H1 (cell line): ENCODE results near the gene CRTC1. TPM values are rescaled to one million over a fixed set of nuclear protein-coding genes. Genes with fewer than 3 reads are reported as not detected.

Experiments used
- CTCF ChIA-PET: fragments of 300-600 bp; sonication (Branson Sonifier 250); formaldehyde crosslinking; loops from one replicate; lab custom pipeline; 2021; ENCODE audit not compliant: partially characterized antibody; lab: Charles Lee
- POLR2A ChIA-PET: fragments of 300-600 bp; sonication (Branson Sonifier 250); formaldehyde crosslinking; loops from one replicate; lab custom pipeline; 2021; ENCODE audit warnings: inconsistent platforms; ENCODE audit not compliant: partially characterized antibody; lab: Charles Lee
- DNase-seq, 2 experiments: peaks; one replicate each; pipeline versions ENCODE4 v3.0.0 to v3.0.0-alpha.2; 2010 to 2022; ENCODE audit warnings: low spot score in 2 of 2, low read depth in 1 of 2, mixed read lengths in 1 of 2
- FAIRE-seq: peaks from 2 replicates; lab custom pipeline; 2011; peaks lifted over from hg19 to GRCh38; lab: Jason Lieb, UNC
- H2AFZ ChIP-seq: 2 replicates; pipeline ENCODE4 v1.8.1; 2012; ENCODE audit warnings: low read length, inconsistent platforms
- H2AK5ac ChIP-seq: 2 replicates; pipeline ENCODE4 v1.6.1; 2013; ENCODE audit warnings: low read depth, low read length
- H2BK120ac ChIP-seq: replicated peaks from 2 replicates; pipeline ENCODE3; 2013; ENCODE audit warnings: low read depth, low read length, inconsistent platforms
- H2BK12ac ChIP-seq: 2 replicates; pipeline ENCODE4 v1.6.1; 2013; ENCODE audit warnings: low read depth, low read length
- H2BK15ac ChIP-seq: 2 replicates; pipeline ENCODE4 v1.6.1; 2013; ENCODE audit warnings: low read length
- H2BK20ac ChIP-seq: 2 replicates; pipeline ENCODE4 v1.6.1; 2013; ENCODE audit warnings: low read length
- H2BK5ac ChIP-seq: 2 replicates; pipeline ENCODE4 v1.6.1; 2013; ENCODE audit warnings: low read depth, low read length
- H3K14ac ChIP-seq: 2 replicates; pipeline ENCODE4 v1.6.1; 2013; ENCODE audit warnings: inconsistent platforms; ENCODE audit not compliant: insufficient read length
- H3K18ac ChIP-seq: 2 replicates; pipeline ENCODE4 v1.6.1; 2013; ENCODE audit warnings: low read length; ENCODE audit errors: extremely low read depth
- H3K23ac ChIP-seq: 2 replicates; pipeline ENCODE4 v1.6.1; 2013; ENCODE audit warnings: inconsistent platforms; ENCODE audit not compliant: insufficient read length
- H3K23me2 ChIP-seq: 2 replicates; pipeline ENCODE4 v1.6.1; 2013; ENCODE audit warnings: low read depth, low read length
- H3K27ac ChIP-seq: 2 replicates; pipeline ENCODE4 v1.6.1; 2011; ENCODE audit warnings: low read depth, low read length, inconsistent platforms
- H3K27me3 ChIP-seq, 4 experiments: replicated peaks in 1 of 4; 1 replicate in 1 of 4; 2 replicates in 3 of 4; pipeline versions ENCODE4 v1.6.1 to v1.8.1; 2011 to 2013; ENCODE audit warnings: low read length in 3 of 4, mild to moderate bottlenecking in 3 of 4, inconsistent platforms in 2 of 4, mixed read lengths in 2 of 4, moderate library complexity in 1 of 4; ENCODE audit not compliant: control insufficient read depth in 3 of 4, insufficient read depth in 3 of 4; ENCODE audit errors: extremely low read depth in 1 of 4
- H3K36me3 ChIP-seq, 4 experiments: 2 replicates each; pipeline versions ENCODE4 v1.6.1 to v1.8.1; 2011 to 2013; ENCODE audit warnings: mild to moderate bottlenecking in 4 of 4, low read length in 3 of 4, moderate library complexity in 2 of 4, control low read depth in 1 of 4, inconsistent platforms in 1 of 4; ENCODE audit not compliant: insufficient read depth in 4 of 4, control insufficient read depth in 2 of 4
- H3K4ac ChIP-seq: replicated peaks from 2 replicates; pipeline ENCODE3; 2013; ENCODE audit warnings: low read length, low read depth, mixed read lengths, inconsistent platforms; ENCODE audit not compliant: insufficient read length
- H3K4me1 ChIP-seq, 4 experiments: replicated peaks in 1 of 4; 1 replicate in 1 of 4; 2 replicates in 3 of 4; pipeline versions ENCODE4 v1.6.1 to v1.8.1; 2011 to 2013; ENCODE audit warnings: low read length in 3 of 4, inconsistent platforms in 2 of 4, mixed read lengths in 1 of 4; ENCODE audit not compliant: insufficient read depth in 4 of 4, control insufficient read depth in 3 of 4
- H3K4me2 ChIP-seq, 2 experiments: 2 replicates each; pipeline versions ENCODE4 v1.6.1 to v1.8.1; 2011 to 2013; ENCODE audit warnings: low read depth in 2 of 2, low read length in 2 of 2, control low read depth in 1 of 2, inconsistent platforms in 1 of 2, mild to moderate bottlenecking in 1 of 2; ENCODE audit not compliant: insufficient read depth in 1 of 2
- H3K4me3 ChIP-seq, 4 experiments: fragments of 200-600, 300-600 bp in 1 of 4; sonication (generic), shearing (Covaris generic), sonication (Bioruptor Twin) in 1 of 4; 2 replicates each; pipeline versions ENCODE4 v1.5.1 to v1.8.1; 2011 to 2016; ENCODE audit warnings: low read length in 4 of 4, low read depth in 3 of 4, control low read depth in 2 of 4, inconsistent platforms in 2 of 4, mild to moderate bottlenecking in 2 of 4, mixed read lengths in 1 of 4, moderate library complexity in 1 of 4; ENCODE audit not compliant: insufficient read depth in 2 of 4; ENCODE audit errors: extremely low read depth in 1 of 4
- H3K56ac ChIP-seq: replicated peaks from 2 replicates; pipeline ENCODE3; 2013; ENCODE audit warnings: low read depth, mild to moderate bottlenecking, mixed read lengths, low read length, inconsistent platforms; ENCODE audit not compliant: insufficient read length
- H3K79me1 ChIP-seq: 2 replicates; pipeline ENCODE4 v1.6.1; 2013; ENCODE audit warnings: low read depth, low read length, control low read depth
- H3K79me2 ChIP-seq, 2 experiments: 2 replicates each; pipeline versions ENCODE4 v1.6.1 to v1.8.1; 2012 to 2013; ENCODE audit warnings: low read length in 2 of 2, mild to moderate bottlenecking in 2 of 2, inconsistent platforms in 1 of 2; ENCODE audit not compliant: insufficient read depth in 2 of 2, control insufficient read depth in 1 of 2
- H3K9ac ChIP-seq, 4 experiments: replicated peaks in 1 of 4; 1 replicate in 1 of 4; 2 replicates in 3 of 4; pipeline versions ENCODE4 v1.6.1 to v1.8.1; 2011 to 2013; ENCODE audit warnings: low read depth in 3 of 4, low read length in 3 of 4, control low read depth in 2 of 4, mild to moderate bottlenecking in 2 of 4, moderate library complexity in 2 of 4, inconsistent platforms in 1 of 4; ENCODE audit errors: extremely low read depth in 1 of 4
- H3K9me3 ChIP-seq, 2 experiments: 2 replicates each; pipeline versions ENCODE4 v1.6.1 to v1.8.1; 2012 to 2013; ENCODE audit warnings: mild to moderate bottlenecking in 2 of 2, moderate library complexity in 2 of 2, control low read depth in 1 of 2, inconsistent platforms in 1 of 2, low read depth in 1 of 2, low read length in 1 of 2, mixed read lengths in 1 of 2; ENCODE audit not compliant: insufficient read depth in 2 of 2
- H4K20me1 ChIP-seq, 2 experiments: replicated peaks in 1 of 2; 2 replicates each; pipeline versions ENCODE3 to v1.8.1; 2011 to 2013; ENCODE audit warnings: inconsistent platforms in 2 of 2, low read length in 2 of 2, mild to moderate bottlenecking in 1 of 2; ENCODE audit not compliant: insufficient read depth in 2 of 2, control insufficient read depth in 1 of 2
- H4K5ac ChIP-seq: 2 replicates; pipeline ENCODE4 v1.6.1; 2013; ENCODE audit warnings: low read length, low read depth, mixed read lengths, inconsistent platforms; ENCODE audit not compliant: insufficient read length
- H4K8ac ChIP-seq: 2 replicates; pipeline ENCODE4 v1.8.0; 2013; ENCODE audit warnings: mild to moderate bottlenecking, moderate library complexity, low read length, inconsistent platforms; ENCODE audit not compliant: insufficient read depth; ENCODE audit errors: extremely low read depth
- H4K91ac ChIP-seq: replicated peaks from 2 replicates; pipeline ENCODE3; 2013; ENCODE audit warnings: low read length, mixed read lengths, inconsistent platforms; ENCODE audit not compliant: insufficient read length
- CREB1 ChIP-seq: IDR thresholded peaks from 2 replicates; pipeline ENCODE4 v1.6.1; 2012; ENCODE audit warnings: inconsistent platforms
- CTCF ChIP-seq, 3 experiments: IDR thresholded peaks; 1 replicate in 2 of 3; 2 replicates in 1 of 3; pipeline versions ENCODE4 v1.5.1 to v1.6.1; 2011; ENCODE audit warnings: low read length in 3 of 3, mild to moderate bottlenecking in 3 of 3, inconsistent platforms in 2 of 3, low read depth in 1 of 3, moderate library complexity in 1 of 3; ENCODE audit not compliant: insufficient read depth in 1 of 3; ENCODE audit errors: control extremely low read depth in 1 of 3
- EP300 ChIP-seq, 2 experiments: IDR thresholded peaks; 1 replicate in 1 of 2; 2 replicates in 1 of 2; pipeline ENCODE4 v1.6.1; 2011 to 2012; ENCODE audit warnings: low read depth in 2 of 2, low read length in 2 of 2, mild to moderate bottlenecking in 2 of 2, borderline replicate concordance in 1 of 2, inconsistent platforms in 1 of 2, moderate library complexity in 1 of 2
- GABPA ChIP-seq: IDR thresholded peaks from 2 replicates; pipeline ENCODE4 v1.6.1; 2011; ENCODE audit warnings: mild to moderate bottlenecking, low read length, moderate library complexity, borderline replicate concordance; ENCODE audit not compliant: insufficient read depth
- NANOG ChIP-seq: IDR thresholded peaks from 2 replicates; pipeline ENCODE4 v1.6.1; 2011; ENCODE audit warnings: low read length, low read depth, mild to moderate bottlenecking, inconsistent platforms; ENCODE audit not compliant: insufficient read depth, poor library complexity, severe bottlenecking
- RAD21 ChIP-seq, 2 experiments: IDR thresholded peaks in 1 of 2; conservative IDR thresholded peaks in 1 of 2; 2 replicates each; pipeline ENCODE4 v1.6.1; 2011; ENCODE audit warnings: low read depth in 2 of 2, low read length in 2 of 2, improper control_type of control experiment in 1 of 2, inconsistent platforms in 1 of 2, mild to moderate bottlenecking in 1 of 2, moderate library complexity in 1 of 2
- SIN3A ChIP-seq, 2 experiments: IDR thresholded peaks in 1 of 2; conservative IDR thresholded peaks in 1 of 2; 2 replicates each; pipeline ENCODE4 v1.6.1; 2011 to 2012; ENCODE audit warnings: low read length in 2 of 2, improper control_type of control experiment in 1 of 2, low read depth in 1 of 2, mild to moderate bottlenecking in 1 of 2
- SP2 ChIP-seq: IDR thresholded peaks from 2 replicates; pipeline ENCODE4 v1.6.1; 2012; ENCODE audit warnings: mild to moderate bottlenecking, low read length, inconsistent platforms
- WGBS, 2 experiments: shearing (Covaris generic) in 1 of 2; methylation state at CpG; one replicate each; pipeline versions ENCODE4 v1.1.6 to v1.1.7; 2013 to 2015; ENCODE audit warnings: low lambda C conversion rate in 2 of 2, mixed read lengths in 2 of 2, inconsistent platforms in 1 of 2, low coverage in 1 of 2, missing lambda C conversion rate in 1 of 2; ENCODE audit not compliant: insufficient replicate concordance in 2 of 2, insufficient coverage in 1 of 2, insufficient read length in 1 of 2; ENCODE audit errors: extremely low coverage in 1 of 2, missing lambda C conversion rate in 1 of 2; 5-methylcytosine and 5-hydroxymethylcytosine counted together
- polyA plus RNA-seq, 7 experiments: library from polyadenylated mRNA; depleted of rRNA in 3 of 7; stranded (reverse) in 5 of 7; unstranded in 2 of 7; fragments of >200 nt in 5 of 7; fragments of 200-250 nt in 2 of 7; gene quantifications; 1 replicate in 5 of 7; 2 replicates in 1 of 7; 4 replicates in 1 of 7; pipeline versions ENCODE4 v1.2.1 to v1.2.3, GENCODE V29; 2011 to 2013; ENCODE audit warnings: missing spikeins in 2 of 7, mixed read lengths in 2 of 7
- total RNA-seq: library from RNA; stranded (reverse); fragmentation: NEBNext Ultra II Directional; extraction: Animal tissue kit (Norgen Biotek cat#: 25700); gene quantifications from 2 replicates; pipeline ENCODE4 v1.2.1, GENCODE V29; 2021

Gene CRTC1
- total and polyA plus RNA-seq, 2 of the 8 experiments (the other 6 are each of a cell fraction or from before 2014, with no cell fraction given) = 2.9 to 8.5 TPM

- Histone ChIP-seq H3K4ac (no peak overlapping the region), H3K4me2 (no peak overlapping the region), H3K14ac (no peak overlapping the region), H2AK5ac (no peak overlapping the region), H4K8ac (peak overlapping the region; percentile 38; the same call in 1 of the 2 replicates), H2BK12ac (no peak overlapping the region), H3K9me3 (no peaks in the 10 kb centered on the region), H3K4me1 (no peaks in the 10 kb centered on the region; a peak in 1 of 7 replicates), H3K23me2 (no peaks in the 10 kb centered on the region), H4K5ac (no peak overlapping the region), H2BK5ac (no peak overlapping the region), H3K79me2 (no peaks in the 10 kb centered on the region), H4K20me1 (peaks cover 13 to 34% of the 10 kb centered on the region in 2 experiments), H3K56ac (no peak overlapping the region), H3K18ac (no peak overlapping the region), H3K9ac (no peak overlapping the region), H3K79me1 (no peaks in the 10 kb centered on the region), H2BK120ac (no peak overlapping the region), H3K27me3 (peaks cover 16 to 94% (median 82%) of the 10 kb centered on the region in 4 experiments), H2BK20ac (no peak overlapping the region), H3K23ac (no peak overlapping the region), H2AFZ (no peak overlapping the region), H4K91ac (no peak overlapping the region), H3K4me3 (no peak overlapping the region), H2BK15ac (no peak overlapping the region), H3K27ac (no peak overlapping the region), H3K36me3 (no peaks in the 10 kb centered on the region)
- ChIA-PET POLR2A (interaction anchor here (0.6 to 1.5 kb wide), 3 partner anchors 11 to 71 kb away, joined by 3 to 5 read pairs (median 3); no protein-coding TSS in a partner anchor), CTCF (interaction anchor here (0.8 to 10.9 kb wide), 7 partner anchors 21 to 287 kb away, joined by 3 to 132 read pairs (median 5); no protein-coding TSS in a partner anchor)
- DNase-seq = no peak
- no peak for TF ChIP-seq GABPA
- TF ChIP-seq SP2 = no peak
- no peak for TF ChIP-seq EP300 (IDR thresholded peaks at IDR 0.05; ENCODE audit: borderline replicate concordance in 1 of 2, low read depth in 2 of 2, low read length in 2 of 2)
- peak in 1 of 2 experiments; percentile 42; a peak in 3 of 4 replicates for TF ChIP-seq RAD21 (IDR thresholded peaks at IDR 0.05 in 1 of 2, conservative IDR thresholded peaks at IDR 0.05 in 1 of 2; ENCODE audit: low read depth in 2 of 2, low read length in 2 of 2)
- TF ChIP-seq NANOG = no peak
- no peak for TF ChIP-seq CREB1
- no peak for TF ChIP-seq SIN3A (conservative IDR thresholded peaks at IDR 0.05 in 1 of 2, IDR thresholded peaks at IDR 0.05 in 1 of 2; ENCODE audit: low read depth in 1 of 2, low read length in 2 of 2)
- peak; percentile 18 to 49 (median 43); a peak in 2 of 4 replicates for TF ChIP-seq CTCF (IDR thresholded peaks at IDR 0.05; ENCODE audit: control extremely low read depth in 1 of 3, insufficient read depth in 1 of 3, low read depth in 1 of 3, low read length in 3 of 3)
- FAIRE-seq = no peak
- 68% methylated on average over 8 of the region's 8 CpGs; no CpG with 5 or more reads in 1 of the 2 experiments for WGBS, 2 experiments
Measured at GRCh38 chr19:18776288-18776594, 92.8 kb downstream of the CRTC1 start.
